Fibroblast of lung (primary cell): ENCODE results near the gene EREG. TPM values are rescaled to one million over a fixed set of nuclear protein-coding genes. Genes with fewer than 3 reads are reported as not detected.

Source experiments
- DNase-seq, 2 donors: peaks; one replicate each; pipeline versions ENCODE4 v3.0.0 to v3.0.0-alpha.2; 2010; ENCODE audit warnings: low read depth in 2 of 2
- H2AFZ ChIP-seq: 2 replicates; pipeline ENCODE4 v1.5.1; 2012; ENCODE audit warnings: low read length, control low read depth, inconsistent platforms
- H3K27ac ChIP-seq: 2 replicates; pipeline ENCODE4 v1.5.1; 2011; ENCODE audit warnings: low read length, control low read depth; ENCODE audit not compliant: insufficient read depth
- H3K27me3 ChIP-seq: 2 replicates; pipeline ENCODE4 v1.5.1; 2011; ENCODE audit warnings: mild to moderate bottlenecking, low read length; ENCODE audit not compliant: control insufficient read depth, insufficient read depth
- H3K36me3 ChIP-seq: 2 replicates; pipeline ENCODE4 v1.5.1; 2011; ENCODE audit warnings: low read length; ENCODE audit not compliant: control insufficient read depth, insufficient read depth
- H3K4me1 ChIP-seq: 2 replicates; pipeline ENCODE4 v1.5.1; 2011; ENCODE audit warnings: low read length; ENCODE audit not compliant: control insufficient read depth, insufficient read depth; ENCODE audit errors: extremely low read depth
- H3K4me2 ChIP-seq: 2 replicates; pipeline ENCODE4 v1.5.1; 2011; ENCODE audit warnings: low read length, control low read depth; ENCODE audit not compliant: insufficient read depth; ENCODE audit errors: extremely low read depth
- H3K4me3 ChIP-seq, 4 experiments: fragments of 200-600 bp in 1 of 4; sonication (generic) in 1 of 4; replicated peaks in 1 of 4; 2 replicates each; pipeline ENCODE4 v1.5.1; 2011 to 2016; ENCODE audit warnings: low read length in 4 of 4, low read depth in 3 of 4, mild to moderate bottlenecking in 3 of 4, control low read depth in 2 of 4, inconsistent platforms in 1 of 4, mixed read lengths in 1 of 4; ENCODE audit not compliant: insufficient read depth in 1 of 4; ENCODE audit errors: control extremely low read depth in 1 of 4
- H3K79me2 ChIP-seq: 2 replicates; pipeline ENCODE4 v1.5.1; 2012; ENCODE audit warnings: mild to moderate bottlenecking, low read length, inconsistent platforms; ENCODE audit not compliant: control insufficient read depth, insufficient read depth
- H3K9ac ChIP-seq: 2 replicates; pipeline ENCODE4 v1.5.1; 2011; ENCODE audit warnings: mild to moderate bottlenecking, low read length, control low read depth; ENCODE audit not compliant: insufficient read depth
- H3K9me3 ChIP-seq: 2 replicates; pipeline ENCODE4 v1.5.1; 2012; ENCODE audit warnings: low read depth, low read length; ENCODE audit not compliant: control insufficient read depth, insufficient read depth
- H4K20me1 ChIP-seq: 2 replicates; pipeline ENCODE4 v1.5.1; 2011; ENCODE audit warnings: low read length; ENCODE audit not compliant: control insufficient read depth, insufficient read depth; ENCODE audit errors: extremely low read depth
- EZH2 ChIP-seq: IDR thresholded peaks from 2 replicates; pipeline ENCODE4 v1.5.1; 2012; ENCODE audit warnings: low read length, control low read depth, mild to moderate bottlenecking; ENCODE audit errors: missing control alignments
- polyA plus RNA-seq, 2 donors: library from polyadenylated mRNA; depleted of rRNA in 1 of 2; stranded (reverse) in 1 of 2; unstranded in 1 of 2; fragments of >200 nt; gene quantifications; 2 replicates each; pipeline ENCODE4 v1.2.1, GENCODE V29; 2011 to 2012; ENCODE audit warnings: missing spikeins in 1 of 2
- total RNA-seq: library from RNA; depleted of rRNA; stranded (reverse); fragments of >200 nt; gene quantifications from 2 replicates; pipeline ENCODE4 v1.2.1, GENCODE V29; 2014
- TF ChIP-seq, protein P1 (sequence below), 2 donors: IDR thresholded peaks in 1 of 2; conservative IDR thresholded peaks in 1 of 2; 1 replicate in 1 of 2; 2 replicates in 1 of 2; pipeline ENCODE4 v1.5.1; 2011 to 2012; ENCODE audit warnings: low read length in 2 of 2, control low read depth in 1 of 2, inconsistent platforms in 1 of 2, low read depth in 1 of 2, mild to moderate bottlenecking in 1 of 2

Gene EREG
- total and polyA plus RNA-seq, 2 donors (not counting 1 experiment from before 2014, with no cell fraction given): 0.41 to 9.9 TPM

GRCh38 chr4:74324262-74324661, 40.7 kb upstream of the EREG start:
- Histone ChIP-seq H3K4me2 (no peak overlapping the region), H3K27ac (no peak overlapping the region), H4K20me1 (no peaks in the 10 kb centered on the region), H3K9ac (no peak overlapping the region), H3K4me1 (no peaks in the 10 kb centered on the region), H3K27me3 (no peaks in the 10 kb centered on the region), H3K4me3 (no peak overlapping the region), H2AFZ (no peak overlapping the region), H3K9me3 (no peaks in the 10 kb centered on the region), H3K79me2 (no peaks in the 10 kb centered on the region), H3K36me3 (no peaks in the 10 kb centered on the region)
- DNase-seq: no peak
- TF ChIP-seq, protein P1, sequence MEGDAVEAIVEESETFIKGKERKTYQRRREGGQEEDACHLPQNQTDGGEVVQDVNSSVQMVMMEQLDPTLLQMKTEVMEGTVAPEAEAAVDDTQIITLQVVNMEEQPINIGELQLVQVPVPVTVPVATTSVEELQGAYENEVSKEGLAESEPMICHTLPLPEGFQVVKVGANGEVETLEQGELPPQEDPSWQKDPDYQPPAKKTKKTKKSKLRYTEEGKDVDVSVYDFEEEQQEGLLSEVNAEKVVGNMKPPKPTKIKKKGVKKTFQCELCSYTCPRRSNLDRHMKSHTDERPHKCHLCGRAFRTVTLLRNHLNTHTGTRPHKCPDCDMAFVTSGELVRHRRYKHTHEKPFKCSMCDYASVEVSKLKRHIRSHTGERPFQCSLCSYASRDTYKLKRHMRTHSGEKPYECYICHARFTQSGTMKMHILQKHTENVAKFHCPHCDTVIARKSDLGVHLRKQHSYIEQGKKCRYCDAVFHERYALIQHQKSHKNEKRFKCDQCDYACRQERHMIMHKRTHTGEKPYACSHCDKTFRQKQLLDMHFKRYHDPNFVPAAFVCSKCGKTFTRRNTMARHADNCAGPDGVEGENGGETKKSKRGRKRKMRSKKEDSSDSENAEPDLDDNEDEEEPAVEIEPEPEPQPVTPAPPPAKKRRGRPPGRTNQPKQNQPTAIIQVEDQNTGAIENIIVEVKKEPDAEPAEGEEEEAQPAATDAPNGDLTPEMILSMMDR (conservative IDR thresholded peaks at IDR 0.05 in 1 of 2, IDR thresholded peaks at IDR 0.05 in 1 of 2; ENCODE audit: low read depth in 1 of 2, low read length in 2 of 2): no peak
- TF ChIP-seq EZH2: no peak

DNA sequence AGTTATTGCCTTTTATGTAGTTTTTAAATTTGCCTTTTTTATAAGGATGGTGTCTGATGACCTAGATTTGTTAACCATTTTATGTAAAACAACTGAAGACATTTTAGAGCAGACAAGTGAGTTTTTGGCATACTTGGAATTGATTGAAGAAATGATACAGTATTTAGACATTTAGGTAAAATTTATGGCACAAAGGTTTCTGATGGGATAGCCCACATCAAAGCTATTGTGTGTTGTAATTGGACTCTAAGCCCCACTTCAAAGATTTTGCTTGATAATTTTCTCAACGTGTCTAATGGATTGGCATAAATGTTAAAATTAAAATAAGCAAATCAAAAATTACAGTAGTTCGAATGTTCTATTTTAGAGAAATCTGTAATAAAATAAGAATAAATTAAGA, 39.1 kb upstream of the EREG start:
- Histone ChIP-seq H3K9me3 (no peaks in the 10 kb centered on the region), H3K4me2 (no peak overlapping the region), H3K27ac (no peak overlapping the region), H3K79me2 (no peaks in the 10 kb centered on the region), H2AFZ (no peak overlapping the region), H3K9ac (no peak overlapping the region), H3K36me3 (no peaks in the 10 kb centered on the region), H3K4me3 (no peak overlapping the region), H4K20me1 (no peaks in the 10 kb centered on the region), H3K4me1 (no peaks in the 10 kb centered on the region), H3K27me3 (no peaks in the 10 kb centered on the region)
- no peak for TF ChIP-seq EZH2
- TF ChIP-seq, protein P1 (conservative IDR thresholded peaks at IDR 0.05 in 1 of 2, IDR thresholded peaks at IDR 0.05 in 1 of 2; ENCODE audit: low read depth in 1 of 2, low read length in 2 of 2): no peak
- DNase-seq: no peak

DNA sequence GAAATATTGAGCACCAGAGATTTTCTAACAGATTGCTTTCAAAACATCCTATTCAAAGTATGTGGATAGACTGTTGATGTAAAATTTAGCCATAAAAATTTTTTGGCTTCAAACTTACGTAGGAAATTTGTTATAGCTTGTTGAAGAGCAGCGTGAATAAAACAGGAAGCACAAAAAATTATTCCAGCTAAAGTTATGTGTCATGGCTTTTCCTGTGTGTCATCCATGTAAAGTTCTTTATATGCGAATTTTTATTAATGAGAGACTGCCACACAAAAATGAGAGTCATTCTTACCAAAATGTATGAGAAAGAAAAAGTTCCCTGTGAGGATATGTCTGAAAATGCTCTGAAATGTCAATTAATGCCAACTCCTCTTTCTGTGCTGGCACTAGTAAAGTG, 37.2 kb upstream of the EREG start:
- H2AFZ ChIP-seq: peak overlapping the region; percentile 22
- H3K36me3 ChIP-seq: no peaks in the 10 kb centered on the region
- H3K27me3 ChIP-seq: no peaks in the 10 kb centered on the region
- no peaks in the 10 kb centered on the region for H3K79me2 ChIP-seq
- no peak overlapping the region for H3K9ac ChIP-seq
- DNase-seq: peak in 1 of 2 donors; percentile 38
- TF ChIP-seq EZH2: no peak
- TF ChIP-seq, protein P1 (conservative IDR thresholded peaks at IDR 0.05 in 1 of 2, IDR thresholded peaks at IDR 0.05 in 1 of 2; ENCODE audit: low read depth in 1 of 2, low read length in 2 of 2): no peak
- H3K9me3 ChIP-seq: no peaks in the 10 kb centered on the region
- H4K20me1 ChIP-seq: no peaks in the 10 kb centered on the region
- no peaks in the 10 kb centered on the region for H3K4me1 ChIP-seq
- no peak overlapping the region for H3K27ac ChIP-seq
- H3K4me2 ChIP-seq: no peak overlapping the region
- H3K4me3 ChIP-seq: no peak overlapping the region
